GM21737 (cell line): ENCODE measurements around the gene CLMP.
A peak's percentile ranks its signal among the peaks of the same experiment; 100 is the strongest.

ENCODE experiments used
- ATAC-seq: cut with Tn5 transposase; IDR thresholded peaks from one replicate; pipeline ENCODE4 v1.9.1; 2021; ENCODE audit warnings: mild to moderate bottlenecking, moderate library complexity; ENCODE audit not compliant: unreplicated experiment

CLMP gene, protein sequence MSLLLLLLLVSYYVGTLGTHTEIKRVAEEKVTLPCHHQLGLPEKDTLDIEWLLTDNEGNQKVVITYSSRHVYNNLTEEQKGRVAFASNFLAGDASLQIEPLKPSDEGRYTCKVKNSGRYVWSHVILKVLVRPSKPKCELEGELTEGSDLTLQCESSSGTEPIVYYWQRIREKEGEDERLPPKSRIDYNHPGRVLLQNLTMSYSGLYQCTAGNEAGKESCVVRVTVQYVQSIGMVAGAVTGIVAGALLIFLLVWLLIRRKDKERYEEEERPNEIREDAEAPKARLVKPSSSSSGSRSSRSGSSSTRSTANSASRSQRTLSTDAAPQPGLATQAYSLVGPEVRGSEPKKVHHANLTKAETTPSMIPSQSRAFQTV

DNA sequence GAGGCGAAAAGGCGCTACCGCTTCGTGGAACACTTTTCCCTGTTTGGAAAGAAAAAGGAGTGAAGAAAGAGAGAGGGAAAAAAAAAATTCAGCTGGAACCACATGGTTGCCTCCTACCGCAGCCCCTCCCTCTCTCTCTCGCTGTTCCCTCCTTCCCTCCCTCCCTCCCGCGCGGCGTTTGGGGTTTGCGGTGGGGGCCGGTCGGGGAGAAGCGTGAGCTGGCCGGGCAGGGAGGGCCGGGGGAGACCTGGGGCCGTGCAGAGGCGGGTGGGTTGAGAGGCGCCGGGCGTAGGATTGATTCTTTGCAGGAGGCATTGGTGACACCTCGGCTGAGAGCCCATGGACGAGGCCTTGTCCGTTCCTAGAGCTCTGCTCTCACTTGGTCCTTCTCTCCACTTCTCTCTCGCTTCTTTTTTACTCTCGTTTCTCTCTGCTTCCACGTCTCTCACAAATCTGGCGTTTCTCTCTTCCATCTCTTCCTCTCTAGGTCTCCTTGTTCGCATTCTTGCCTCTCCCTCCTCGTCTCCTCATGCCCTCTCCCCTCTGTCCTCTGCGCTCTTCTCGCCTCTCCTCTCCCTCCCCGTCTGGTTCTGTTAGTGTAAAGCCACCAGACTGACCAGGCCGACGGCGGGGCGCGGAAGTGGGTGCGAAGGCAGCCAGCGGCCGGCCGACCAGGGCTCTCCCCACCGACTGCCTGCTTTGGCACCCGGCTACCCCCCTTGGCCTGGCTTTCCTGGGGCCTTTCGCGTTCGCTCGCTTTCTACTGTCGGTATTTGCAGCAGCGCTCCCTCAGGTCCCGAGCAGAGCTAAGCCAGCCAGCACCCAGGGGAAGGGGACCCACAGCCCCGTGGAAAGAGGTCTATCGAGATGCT, at the start of gene CLMP:
CLMP (minus strand) TSS at position 61 of the 872 bp plus-strand sequence. CDS start 308 bp downstream, outside the sequence.
- ATAC-seq: no peak

DNA sequence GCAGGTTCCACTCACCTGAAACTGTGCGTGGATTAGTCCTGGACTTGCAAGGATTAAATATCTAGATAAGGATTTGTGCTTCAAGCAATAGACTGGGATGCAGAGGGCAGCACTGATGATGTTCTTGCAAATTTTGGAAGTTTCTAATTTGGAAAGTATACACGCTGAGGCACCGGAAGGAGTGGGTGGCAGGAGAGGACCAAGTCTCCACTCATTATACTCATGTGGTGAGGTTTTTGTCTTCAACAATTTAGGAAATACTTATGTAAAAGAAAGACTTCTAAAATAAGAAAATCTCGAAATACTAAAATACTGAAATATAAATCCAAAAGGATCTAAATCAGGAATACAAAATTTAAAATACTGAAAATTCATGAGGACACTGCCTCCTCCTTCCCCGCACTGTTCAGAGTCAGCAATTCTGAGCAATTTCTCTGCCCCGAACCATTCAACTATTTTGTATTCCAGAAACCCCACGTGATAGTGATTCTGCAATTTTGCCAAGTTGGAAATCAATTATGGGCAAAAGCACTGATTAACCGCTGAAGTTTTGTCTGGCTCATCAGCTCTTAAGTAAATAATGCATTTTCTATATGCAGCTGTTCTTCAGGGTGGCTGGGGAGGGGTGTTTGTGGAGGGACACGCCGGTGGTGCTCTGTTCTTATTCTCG, 47.0 kb upstream of the CLMP start:
- no peak for ATAC-seq

DNA sequence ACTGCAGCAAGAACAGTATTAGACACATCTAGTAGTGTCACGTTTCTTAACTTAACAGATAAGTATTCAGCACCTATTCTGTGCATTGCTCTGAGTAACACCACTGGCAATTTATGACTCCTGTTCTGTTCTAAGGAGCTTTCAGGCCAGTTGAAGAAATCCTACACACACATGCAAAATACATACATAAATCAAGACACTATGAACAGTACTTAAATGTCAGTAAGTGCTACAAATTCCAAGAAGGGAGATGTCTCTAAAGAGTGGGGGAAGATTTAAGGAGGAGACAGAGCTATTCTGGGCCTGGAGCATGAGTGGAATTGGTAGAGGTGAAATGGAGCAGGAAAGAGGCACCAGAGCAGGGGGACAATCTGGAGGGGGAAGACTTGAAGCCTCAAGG, 46.2 kb upstream of the CLMP start:
- no peak for ATAC-seq

DNA sequence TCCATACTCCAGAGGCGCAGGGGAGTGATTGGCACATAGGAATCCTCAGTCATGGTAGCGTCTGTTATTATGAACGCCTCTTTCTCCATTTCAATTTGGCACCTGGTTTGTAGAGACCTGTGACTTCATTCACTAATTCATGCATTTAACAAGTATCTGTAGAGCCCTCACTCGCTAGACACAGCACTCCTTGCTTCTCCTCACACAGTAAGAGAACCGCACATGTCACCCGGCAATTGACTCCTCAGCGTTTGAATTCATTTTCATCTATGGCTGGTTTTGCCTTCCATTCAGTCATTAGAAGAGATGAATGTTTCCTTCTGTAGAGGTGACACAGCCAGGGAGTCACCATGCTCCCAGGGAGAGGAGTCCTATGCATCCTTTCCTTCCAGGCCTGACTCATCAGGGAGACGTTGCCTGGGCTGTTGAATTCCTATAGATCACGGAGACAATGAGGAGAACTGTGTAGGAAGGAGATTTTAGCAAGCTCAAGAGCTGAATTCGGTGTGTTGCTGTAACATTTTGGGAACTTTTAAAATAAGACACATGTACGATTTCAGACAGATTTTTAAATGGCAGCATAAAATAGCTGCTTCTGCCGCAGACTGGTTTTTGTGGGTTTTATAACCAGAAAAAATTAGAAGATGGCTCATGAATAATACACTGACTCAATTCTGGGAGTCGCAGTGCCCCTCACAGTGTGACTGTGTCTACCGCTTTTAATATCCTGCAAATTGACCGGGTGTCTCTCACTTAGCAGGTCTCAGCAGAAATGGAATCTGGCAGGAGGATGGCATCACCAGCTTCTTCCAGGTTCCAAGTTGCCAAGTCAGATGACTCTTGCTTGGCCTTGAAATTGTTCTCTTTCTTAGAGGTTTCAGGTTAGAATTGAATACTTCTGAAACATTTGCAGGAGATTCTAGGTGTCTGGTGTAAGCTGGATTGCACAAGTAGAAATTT, 44.4 kb upstream of the CLMP start:
- no peak for ATAC-seq

DNA sequence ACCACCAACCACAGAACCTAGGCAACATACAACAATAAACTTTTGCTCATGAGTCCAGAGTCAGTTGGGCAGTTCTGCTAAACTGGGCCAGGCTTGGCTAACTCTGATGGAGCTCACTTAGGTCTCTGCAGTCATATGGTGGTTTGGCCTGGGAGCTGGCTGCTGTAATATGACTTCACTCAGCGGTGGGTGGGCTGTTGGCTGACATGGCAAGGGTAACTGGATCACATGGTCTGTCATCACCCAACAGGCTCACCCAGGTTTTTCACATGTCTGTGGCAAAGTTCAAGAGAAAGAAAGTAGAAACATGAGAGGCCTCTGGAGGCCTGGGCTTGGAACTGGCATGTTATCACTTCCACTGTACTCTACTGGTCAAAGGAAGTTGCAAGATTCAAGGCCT, 43.2 kb upstream of the CLMP start:
- no peak for ATAC-seq

DNA sequence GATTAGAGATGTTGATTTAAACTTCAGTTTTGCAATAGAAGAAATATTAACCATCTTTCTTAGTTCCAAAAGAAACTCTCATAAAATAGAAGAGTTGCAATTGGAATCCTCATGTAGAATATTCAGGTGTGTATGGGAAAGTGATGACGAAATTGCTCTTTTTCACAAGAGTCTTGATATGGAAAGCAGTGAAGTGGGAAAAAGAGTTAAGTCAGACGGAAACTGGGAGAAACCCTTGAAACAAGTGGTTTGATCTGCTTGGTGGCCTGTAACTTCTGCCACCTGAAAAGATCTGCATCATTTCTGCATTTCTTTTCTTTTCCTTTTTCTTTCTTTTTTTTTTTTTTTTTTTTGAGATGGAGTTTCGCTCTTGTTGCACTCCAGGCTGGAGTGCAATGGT, 41.8 kb upstream of the CLMP start:
- ATAC-seq: no peak

DNA sequence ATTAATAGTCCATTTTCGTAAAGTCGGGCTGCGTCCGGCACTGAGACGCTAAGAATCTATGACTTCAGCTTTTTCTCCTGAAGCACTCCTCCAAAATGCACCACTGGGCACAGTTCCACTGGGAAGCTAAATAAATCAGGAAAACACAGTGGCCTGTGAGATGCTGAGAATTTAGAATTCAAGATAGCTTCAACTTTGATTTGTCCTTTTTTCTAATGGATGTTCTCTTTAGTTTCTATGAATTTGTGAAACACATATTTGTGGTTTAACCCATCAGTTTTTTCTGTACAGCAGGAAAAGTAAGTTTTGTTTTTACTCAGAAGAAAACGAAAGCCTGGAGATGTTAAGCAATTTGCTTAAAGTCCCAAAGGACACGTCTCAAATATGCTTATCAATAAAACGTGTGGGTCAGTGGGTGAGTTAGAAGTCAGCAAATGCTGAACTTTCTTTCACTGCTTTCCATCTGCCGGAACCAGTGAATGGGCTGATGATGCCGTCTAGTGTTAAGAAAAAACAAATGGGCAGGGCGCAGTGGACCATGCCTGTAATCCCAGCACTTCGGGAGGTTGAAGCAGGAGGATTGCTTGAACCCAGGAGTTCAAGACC, 40.7 kb upstream of the CLMP start:
- ATAC-seq: no peak

DNA sequence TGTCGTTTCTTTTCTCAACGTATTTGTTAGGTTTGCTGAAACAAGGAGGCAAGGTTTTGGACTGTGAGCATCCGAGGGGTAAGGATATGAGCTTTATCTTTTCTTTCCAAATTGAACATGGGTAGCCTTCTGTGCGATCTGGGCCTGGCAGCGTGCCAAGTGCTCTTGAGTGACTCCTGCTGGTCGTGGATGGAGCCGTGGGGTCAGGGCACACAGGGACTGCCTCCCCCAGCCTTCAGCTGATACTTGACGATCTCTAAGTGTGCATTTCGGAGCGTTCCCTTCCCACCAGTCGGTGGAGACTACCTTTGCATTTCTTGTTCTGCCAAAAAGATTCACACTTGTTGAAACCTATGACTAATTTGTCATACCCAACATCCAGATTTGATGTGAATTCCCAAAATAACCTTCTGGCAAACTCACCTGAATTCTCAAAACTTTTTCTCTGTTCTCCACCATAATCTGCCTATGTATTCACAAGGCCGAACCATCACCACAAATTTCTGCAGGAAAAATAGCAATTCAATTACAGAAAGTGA, 40.1 kb upstream of the CLMP start:
- no peak for ATAC-seq

DNA sequence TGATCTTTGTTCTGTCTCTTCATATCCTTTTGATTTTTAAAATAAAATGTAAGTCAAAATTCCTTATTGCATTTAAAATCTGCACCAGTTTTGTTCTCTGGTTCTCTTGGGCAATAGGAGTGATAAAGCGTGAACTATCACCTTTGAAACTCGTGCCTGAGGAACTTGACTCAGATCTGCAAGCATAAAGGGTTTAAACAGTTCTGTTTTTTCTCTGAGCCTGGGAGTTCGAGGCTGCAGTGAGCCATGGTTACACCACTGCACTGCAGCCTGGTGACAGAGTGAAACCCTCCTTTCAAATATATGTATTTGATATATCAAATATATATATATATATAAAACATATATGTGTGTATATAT, 38.9 kb upstream of the CLMP start:
- no peak for ATAC-seq

DNA sequence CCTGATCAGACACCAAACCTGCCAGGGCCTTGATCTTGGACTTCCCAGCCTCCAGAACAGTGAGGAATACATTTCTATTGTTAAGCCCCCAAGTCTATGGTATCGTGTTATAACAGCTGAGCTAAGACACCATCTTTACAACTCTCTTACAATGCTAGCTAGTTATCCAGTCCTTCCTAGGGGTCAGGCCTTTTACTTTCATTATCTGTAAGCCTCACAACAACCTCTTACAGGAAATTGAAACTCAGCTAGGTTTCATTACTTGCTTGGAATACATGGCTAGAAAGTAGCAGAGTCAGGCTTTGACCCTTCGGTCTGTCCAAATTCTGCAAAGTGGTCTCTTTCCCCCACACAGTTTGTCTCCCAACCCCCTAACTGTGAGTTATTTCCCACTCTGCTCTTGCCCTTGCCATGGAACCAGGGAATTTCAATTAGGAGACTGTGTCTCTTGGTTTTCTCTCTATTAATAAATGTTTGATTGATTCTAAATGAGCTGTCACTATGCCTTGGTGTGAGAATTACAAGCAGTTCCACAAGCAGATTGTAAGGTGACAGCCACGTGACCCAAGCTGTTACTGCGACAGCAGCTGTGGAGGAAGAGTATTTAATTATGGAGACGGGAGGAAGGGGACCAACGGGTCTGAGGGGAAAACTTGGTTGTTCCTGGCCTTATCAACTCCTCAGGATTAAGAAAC, 38.4 kb upstream of the CLMP start:
- peak; percentile 95 for ATAC-seq

DNA sequence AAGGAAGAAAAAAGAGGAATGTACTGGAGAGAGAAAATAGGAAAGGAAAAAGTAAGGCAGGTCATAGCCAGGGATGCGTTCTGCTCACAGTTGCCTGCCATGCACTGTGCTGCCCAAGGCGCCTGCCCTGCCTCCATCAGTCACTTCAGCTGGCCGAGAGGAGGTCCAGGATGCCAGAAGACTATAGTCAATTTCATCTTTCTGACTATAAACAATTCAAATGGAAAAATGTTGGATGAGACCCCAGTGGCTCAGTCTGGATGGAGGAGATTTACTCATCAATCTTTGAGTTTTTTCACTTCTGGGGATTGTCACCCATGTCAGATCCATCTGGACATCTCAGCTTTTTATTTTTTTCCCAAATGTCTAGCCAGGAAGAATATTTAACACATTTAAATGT, 36.7 kb upstream of the CLMP start:
- no peak for ATAC-seq

DNA sequence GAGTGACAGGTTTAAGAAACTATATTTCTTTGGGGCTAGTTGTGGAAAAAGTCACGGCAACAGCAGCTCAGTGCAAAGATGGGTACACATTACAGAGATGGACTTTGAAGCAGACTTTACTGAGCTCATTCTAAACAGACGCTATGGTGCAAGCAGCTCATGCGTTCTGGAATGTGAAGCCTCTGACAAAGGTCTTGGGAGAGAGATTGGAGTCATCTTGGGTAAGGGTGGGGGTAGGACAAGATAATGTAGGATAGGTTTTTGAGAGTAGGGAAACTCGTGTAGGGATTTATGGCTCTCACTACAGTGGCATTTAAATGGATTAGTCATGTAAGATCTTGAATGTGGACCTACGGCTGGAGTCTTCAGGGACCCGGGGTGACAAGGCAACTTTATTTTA, 36.2 kb upstream of the CLMP start:
- no peak for ATAC-seq

DNA sequence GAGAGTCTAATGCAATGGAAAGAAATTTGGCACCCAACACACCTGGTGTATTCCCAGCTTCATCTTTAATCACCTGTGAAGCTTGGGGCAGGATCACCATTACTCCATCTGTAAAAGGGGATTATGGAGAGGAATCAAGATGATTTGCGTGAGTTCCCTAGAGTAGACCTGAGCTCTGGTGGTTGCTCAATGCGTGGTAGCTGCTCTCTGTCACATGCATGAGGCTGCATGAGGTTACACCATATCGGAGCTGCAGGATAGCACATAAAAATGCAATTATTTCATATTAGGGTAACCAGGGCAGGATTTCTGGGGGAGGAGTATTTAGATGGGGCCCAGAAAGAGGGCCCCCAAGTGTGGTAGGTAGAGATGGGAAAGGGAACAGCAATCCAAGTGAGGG, 35.3 kb upstream of the CLMP start:
- ATAC-seq: no peak

DNA sequence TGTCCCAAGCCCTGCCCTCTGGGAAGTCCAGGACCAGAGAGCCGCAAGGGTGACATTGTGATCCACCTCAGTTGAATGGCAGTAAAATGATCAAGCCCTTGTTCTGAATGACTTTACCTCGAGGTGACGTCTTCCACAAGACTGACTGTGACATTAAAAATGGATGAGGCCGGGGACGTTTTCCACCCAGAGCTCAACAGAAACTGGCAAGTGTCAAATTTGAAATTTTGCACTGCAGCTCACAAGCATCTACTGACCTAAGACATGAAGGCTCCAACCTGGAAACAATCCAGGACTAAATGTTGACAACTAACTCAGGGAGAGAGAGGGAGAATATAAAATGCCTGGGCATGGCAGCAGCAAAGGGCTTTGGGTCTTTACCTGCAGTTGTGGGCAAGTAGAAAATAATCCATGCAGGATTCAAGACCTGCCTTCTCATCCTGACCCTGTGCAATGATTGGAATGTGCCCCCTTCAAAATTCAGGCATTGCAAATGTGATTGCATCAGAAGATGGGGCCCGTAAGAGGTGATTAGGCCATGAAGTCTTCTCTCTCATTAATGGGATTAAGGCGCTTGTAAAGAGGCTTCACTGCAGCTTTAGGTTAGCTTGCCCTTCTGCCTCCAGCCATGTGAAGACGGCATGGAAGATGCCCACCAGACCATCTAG, 33.6 kb upstream of the CLMP start:
- no peak for ATAC-seq

DNA sequence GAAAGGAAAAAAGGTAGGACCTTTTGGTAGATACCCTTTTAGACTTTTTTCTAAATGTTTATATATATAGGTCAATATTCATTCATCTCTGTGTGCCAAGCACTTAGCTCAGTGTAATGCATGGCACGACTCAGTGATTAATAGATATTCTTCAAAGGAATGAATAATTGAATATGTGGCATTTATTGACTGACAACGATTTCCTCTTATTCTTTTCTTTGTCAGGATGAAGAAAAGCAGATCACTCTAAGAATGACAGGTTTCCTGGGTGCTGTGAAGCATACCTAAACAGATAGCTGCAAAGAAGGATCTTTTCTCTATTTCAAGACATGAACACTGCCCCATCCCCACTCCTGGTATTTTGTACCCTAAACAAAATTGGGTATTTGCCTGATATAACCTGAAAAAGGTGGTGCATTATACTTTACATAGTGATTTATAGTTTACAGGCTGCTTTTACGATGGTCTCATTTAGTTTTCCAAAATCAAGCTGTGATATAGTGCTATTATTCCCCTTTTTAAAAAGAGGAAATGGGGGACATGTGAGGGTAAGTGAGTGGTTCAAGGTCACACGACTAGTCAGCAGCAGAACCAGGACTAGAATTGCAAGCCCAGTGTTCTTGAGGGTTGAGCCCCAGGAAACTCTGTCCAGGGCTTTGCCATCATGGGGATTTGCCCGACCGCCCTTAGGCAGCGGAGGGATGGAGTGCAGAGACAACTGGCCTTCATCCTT, 32.9 kb upstream of the CLMP start:
- no peak for ATAC-seq

DNA sequence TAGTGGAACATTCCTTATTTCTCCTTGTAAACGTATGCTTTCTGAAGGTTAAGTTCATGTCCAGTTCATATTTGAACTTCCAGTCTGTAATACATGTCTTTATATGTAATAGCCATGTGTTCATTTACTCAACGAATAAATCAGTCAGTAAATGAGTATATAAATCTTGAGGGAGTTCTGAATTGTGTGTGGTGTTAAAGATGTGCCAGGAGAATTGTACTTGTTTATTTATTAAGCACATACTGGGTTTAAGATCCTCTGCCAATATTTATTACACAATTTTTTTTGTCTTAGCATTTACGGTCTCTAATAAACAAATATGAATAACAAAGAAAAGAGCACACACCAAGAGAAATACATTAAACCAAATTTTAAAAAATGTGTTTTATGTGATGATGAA, 26.5 kb upstream of the CLMP start:
- ATAC-seq: no peak

DNA sequence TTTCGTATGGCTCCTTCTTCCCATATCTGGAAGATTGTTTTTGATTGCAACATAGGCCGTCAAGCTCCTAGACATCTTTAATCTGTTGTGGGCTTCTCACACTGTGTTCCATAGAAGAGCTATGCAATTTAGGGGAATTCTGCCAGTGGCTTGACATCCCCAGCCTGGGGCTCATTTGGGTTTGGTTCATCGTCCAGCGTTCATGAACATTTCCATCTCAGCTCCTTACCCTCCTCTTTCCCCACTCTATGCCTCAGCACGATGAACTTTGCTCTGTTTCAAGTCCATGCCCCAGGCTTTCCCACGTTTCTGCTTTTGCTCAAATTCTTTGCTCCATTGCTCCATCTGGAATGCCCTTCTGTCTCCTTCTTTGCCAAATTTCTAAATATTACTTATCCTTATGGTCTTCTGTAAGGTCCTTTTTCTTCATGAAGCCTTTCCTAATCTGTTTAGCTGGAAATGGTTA, 26.1 kb upstream of the CLMP start:
- ATAC-seq: no peak
